ENCODE results near the gene OAT.
A peak's percentile ranks its signal among the peaks of the same experiment; 100 is the strongest.
"Not testable (repeated sequence)": the region's sequence is repeated elsewhere in the genome, so short reads cannot be mapped to it uniquely, and the experiment has no call there.

OAT gene

DNA sequence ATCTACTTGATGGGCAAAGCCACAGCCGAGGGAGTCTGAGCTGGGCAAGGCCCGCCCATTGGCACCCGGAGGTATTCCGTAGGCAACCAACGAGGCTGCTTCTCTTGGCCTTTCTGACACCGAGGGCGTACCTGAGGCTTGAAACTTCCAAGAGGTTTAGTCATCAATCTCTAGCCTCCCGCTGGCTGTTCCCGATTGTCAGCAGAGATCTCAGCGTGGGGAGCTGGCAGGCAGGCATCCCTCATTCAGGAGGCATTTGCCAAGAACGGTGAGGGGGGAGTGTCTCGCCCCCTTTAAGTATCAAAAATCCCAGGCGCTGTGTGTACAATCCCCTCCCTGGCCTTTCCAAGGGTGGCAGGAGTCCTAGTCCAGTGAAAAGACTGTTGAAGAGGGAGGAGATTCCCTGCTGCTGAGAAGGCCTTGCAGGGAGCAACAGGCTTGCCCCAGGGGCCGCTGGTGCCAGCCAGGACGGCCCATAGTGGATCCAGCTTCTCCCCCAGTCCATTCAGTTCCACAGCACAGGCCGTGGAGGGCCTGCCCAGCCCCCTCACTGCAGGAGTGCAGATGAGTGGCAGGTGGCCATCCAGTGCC, 39.7 kb downstream of the OAT start:
- DNase-seq (ENCODE audit: low read depth, low spot score) = peak; percentile 77

GRCh38 chr10:124378271-124378670, 40.5 kb downstream of the OAT start:
- DNase-seq (ENCODE audit: low read depth, low spot score) = no peak

GRCh38 chr10:124377101-124377500, 41.6 kb downstream of the OAT start:
- DNase-seq (ENCODE audit: low read depth, low spot score) = no peak

GRCh38 chr10:124376411-124376810, 42.3 kb downstream of the OAT start:
- no peak for DNase-seq (ENCODE audit: low read depth, low spot score)

GRCh38 chr10:124375691-124376090, 43.0 kb downstream of the OAT start:
- no peak for DNase-seq (ENCODE audit: low read depth, low spot score)

DNA sequence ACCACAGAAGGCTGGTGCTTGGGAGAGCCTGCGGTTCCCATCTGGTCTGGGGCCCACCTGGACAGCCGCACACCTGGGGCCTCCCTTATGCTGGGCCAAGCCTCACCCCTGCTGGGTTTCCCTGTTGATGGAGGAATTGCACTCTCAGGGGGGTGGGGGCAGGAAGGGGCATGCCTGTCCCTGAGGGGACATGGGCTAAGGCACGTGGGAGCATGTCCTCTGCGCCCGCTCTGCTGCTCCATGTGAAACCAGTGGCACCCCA, 43.4 kb downstream of the OAT start:
- DNase-seq (ENCODE audit: low read depth, low spot score) = no peak

DNA sequence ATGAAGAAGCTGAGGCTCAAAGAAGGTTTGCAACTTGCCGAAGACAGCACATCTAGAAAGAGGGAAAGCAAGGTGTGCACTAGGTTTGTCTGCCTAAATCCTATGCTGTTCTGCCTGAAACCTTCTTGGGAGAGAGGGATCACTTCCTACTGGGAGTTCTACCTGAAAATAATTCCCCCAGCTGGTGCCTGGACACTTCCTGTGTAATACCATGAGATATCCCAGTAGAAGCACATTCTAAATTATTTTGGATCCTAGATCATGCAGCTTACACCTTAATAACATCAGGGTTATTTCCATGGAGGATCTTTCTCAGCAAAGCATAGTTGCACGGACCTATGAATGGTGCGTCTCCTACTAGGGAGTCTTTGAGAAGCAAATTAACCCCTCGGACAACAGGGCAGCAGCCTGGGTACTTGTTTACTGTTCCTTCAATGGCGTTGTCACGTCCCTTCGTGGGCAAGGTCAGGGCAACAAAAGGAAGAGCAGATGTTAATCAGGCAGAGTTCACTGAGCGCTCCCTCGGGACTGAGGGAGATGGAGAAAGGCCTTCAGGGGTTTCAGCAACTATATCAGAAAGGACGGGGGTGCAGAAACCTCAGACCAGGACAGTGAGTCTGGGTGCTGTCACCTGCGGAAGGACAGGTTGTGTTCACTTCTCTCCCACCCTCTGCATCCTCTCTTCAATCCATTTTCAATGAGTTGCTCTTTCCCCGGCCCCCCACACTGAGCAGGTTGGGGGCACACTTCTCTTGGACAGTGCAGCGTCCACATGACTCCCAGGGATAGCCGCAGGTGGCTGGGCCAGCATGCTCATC, 44.0 kb downstream of the OAT start:
- DNase-seq (ENCODE audit: low read depth, low spot score) = no peak

- DNase-seq (ENCODE audit: low read depth, low spot score) = no peak
These were observed 45.8 kb downstream of the OAT start for GRCh38 chr10:124372899-124373298.

GRCh38 chr10:124370426-124370825, 48.3 kb downstream of the OAT start:
- DNase-seq (ENCODE audit: low read depth, low spot score) = no peak

GRCh38 chr10:124369986-124370385, 48.7 kb downstream of the OAT start:
- DNase-seq (ENCODE audit: low read depth, low spot score) = no peak

- not testable (repeated sequence) for DNase-seq (ENCODE audit: low read depth, low spot score)
These were observed 49.2 kb downstream of the OAT start for GRCh38 chr10:124369533-124369932.

- no peak for DNase-seq (ENCODE audit: low read depth, low spot score)
These were observed 49.7 kb downstream of the OAT start for GRCh38 chr10:124369066-124369465.

DNA sequence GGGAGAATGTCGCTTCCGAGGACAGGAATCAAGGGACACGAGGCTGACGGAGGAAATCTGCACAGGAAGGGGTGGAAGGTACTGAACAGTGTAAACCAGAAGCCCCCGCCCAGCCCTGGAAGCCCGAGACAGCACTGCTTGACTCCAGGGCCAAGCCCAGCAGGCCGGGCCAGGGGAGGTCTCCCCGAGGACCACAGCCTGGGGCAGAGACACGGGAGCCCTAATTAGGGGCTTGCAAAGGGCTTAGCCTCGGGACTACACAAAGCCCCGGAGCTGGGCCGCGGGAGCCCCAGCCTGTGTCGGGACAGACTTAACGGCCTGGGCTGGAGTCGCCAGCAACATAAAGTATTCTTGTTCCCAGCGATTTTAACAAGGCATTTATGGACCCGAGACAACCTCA, 50.8 kb downstream of the OAT start:
- DNase-seq (ENCODE audit: low read depth, low spot score) = no peak

- DNase-seq (ENCODE audit: low read depth, low spot score) = no peak
These were observed 51.3 kb downstream of the OAT start for GRCh38 chr10:124367414-124367813.

GRCh38 chr10:124366825-124367224, 51.9 kb downstream of the OAT start:
- no peak for DNase-seq (ENCODE audit: low read depth, low spot score)

- no peak for DNase-seq (ENCODE audit: low read depth, low spot score)
These were observed 52.4 kb downstream of the OAT start for GRCh38 chr10:124366343-124366742.

GRCh38 chr10:124364674-124365073, 54.0 kb downstream of the OAT start:
- DNase-seq (ENCODE audit: low read depth, low spot score) = no peak

DNA sequence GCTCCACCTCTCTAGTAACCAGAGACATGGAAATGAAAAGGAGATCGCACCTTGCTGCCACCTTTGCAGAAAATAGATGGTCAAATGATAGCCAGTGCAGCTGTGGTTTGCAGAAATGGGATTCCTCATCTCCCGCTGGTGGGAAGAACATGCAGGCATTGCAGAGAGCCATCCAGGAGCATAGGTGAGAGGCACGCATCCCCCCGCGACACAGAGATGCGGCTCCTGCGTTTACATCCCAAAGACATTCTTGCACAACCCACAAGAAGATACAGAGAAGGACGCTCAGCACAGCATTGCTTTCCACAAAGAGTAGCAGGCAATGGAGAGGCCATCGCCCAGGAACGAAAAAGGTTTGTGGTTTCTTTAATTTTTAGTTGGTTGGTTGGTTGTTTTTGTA, 56.2 kb downstream of the OAT start:
- no peak for DNase-seq (ENCODE audit: low read depth, low spot score)

DNA sequence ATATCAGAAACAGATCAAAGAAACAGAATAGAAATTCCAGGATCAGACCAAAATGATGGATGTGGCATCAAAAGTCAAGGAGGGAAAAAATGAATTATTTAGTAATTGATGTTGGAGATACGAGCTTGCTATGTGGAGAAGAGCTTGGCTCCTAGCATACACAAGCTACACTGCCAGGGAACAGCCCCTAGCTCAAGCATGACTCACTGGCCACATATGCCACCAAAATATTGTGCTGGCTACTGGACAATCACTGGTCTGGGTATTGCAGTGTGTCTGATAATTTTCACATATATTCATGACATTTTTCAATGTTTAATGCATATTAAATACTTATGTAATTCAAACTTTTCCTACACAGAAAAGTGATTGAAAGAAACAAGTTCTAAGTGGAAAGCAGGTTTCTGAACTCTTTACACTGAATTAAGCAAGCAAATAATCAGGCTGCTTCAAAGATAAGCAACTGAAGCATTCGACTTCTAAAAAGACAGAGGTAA, 59.3 kb downstream of the OAT start:
- no peak for DNase-seq (ENCODE audit: low read depth, low spot score)

DNA sequence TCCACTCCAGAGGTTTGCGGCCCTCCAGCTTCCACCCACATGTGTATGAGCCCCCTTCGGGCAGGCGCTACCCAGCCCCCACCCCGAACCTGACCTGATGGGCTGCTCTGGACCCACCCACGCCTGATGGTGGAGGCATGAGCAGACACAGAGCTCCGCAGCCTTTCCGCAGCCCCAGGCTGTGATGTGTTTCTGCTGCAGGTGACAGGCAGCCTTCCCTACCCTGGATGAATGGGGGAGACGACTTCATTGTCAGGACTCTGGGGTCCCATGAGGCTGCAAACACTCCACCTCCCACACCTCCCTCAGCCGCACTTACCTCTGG, 61.2 kb downstream of the OAT start:
- no peak for DNase-seq (ENCODE audit: low read depth, low spot score)

GRCh38 chr10:124356701-124357560, 61.8 kb downstream of the OAT start:
- DNase-seq (ENCODE audit: low read depth, low spot score) = no peak
